ENCODE data around the gene ERBB2. TPM values are rescaled to one million over a fixed set of nuclear protein-coding genes. Genes with fewer than 3 reads are reported as not detected.

Gene ERBB2
- total and polyA plus RNA-seq, 2 of the 13 experiments (the other 11 are each of a cell fraction or from before 2014, with no cell fraction given): 57.7 to 64.1 TPM

- TF ChIP-seq RERE (CRISPR knock-in tag; IDR thresholded peaks at IDR 0.05; ENCODE audit: low read depth) (no peak), PAX8 (CRISPR knock-in tag; IDR thresholded peaks at IDR 0.05; ENCODE audit: borderline replicate concordance) (no peak), ZNF337 (CRISPR knock-in tag; IDR thresholded peaks at IDR 0.05; ENCODE audit: borderline replicate concordance, low read depth) (no peak), RARG (CRISPR knock-in tag; IDR thresholded peaks at IDR 0.05; ENCODE audit: low read depth) (no peak), ZSCAN22 (CRISPR knock-in tag; IDR thresholded peaks at IDR 0.05) (no peak), NBN (conservative IDR thresholded peaks at IDR 0.05) (no peak), RELA (CRISPR knock-in tag; IDR thresholded peaks at IDR 0.05) (no peak), ZNF574 (CRISPR knock-in tag; IDR thresholded peaks at IDR 0.05) (peak; percentile 54), NAIF1 (CRISPR knock-in tag; IDR thresholded peaks at IDR 0.05; ENCODE audit: borderline replicate concordance) (no peak), ZNF605 (CRISPR knock-in tag; IDR thresholded peaks at IDR 0.05) (no peak), CREBL2 (CRISPR knock-in tag; IDR thresholded peaks at IDR 0.05; ENCODE audit: borderline replicate concordance) (no peak), ZEB1 (IDR thresholded peaks at IDR 0.05; ENCODE audit: insufficient replicate concordance, low read depth) (no peak), ZNF644 (CRISPR knock-in tag; IDR thresholded peaks at IDR 0.05; ENCODE audit: low read depth) (no peak), PPARG (CRISPR knock-in tag; conservative IDR thresholded peaks at IDR 0.05) (peak; percentile 71), THYN1 (CRISPR knock-in tag; IDR thresholded peaks at IDR 0.05; ENCODE audit: borderline replicate concordance, low read depth) (no peak)
- TF ChIP-seq, protein P1, sequence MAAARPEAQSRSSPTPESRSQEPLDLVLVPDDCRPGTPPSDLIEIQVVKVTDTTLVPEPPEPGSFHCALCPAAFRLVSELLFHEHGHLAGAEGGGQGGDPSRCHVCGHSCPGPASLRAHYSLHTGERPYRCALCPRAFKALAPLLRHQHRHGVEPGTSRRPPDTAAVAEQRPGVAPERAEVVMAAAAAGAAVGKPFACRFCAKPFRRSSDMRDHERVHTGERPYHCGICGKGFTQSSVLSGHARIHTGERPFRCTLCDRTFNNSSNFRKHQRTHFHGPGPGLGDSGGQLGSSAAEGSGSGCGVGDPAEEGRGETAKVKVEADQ (CRISPR knock-in tag; IDR thresholded peaks at IDR 0.05; ENCODE audit: borderline replicate concordance): no peak
- TF ChIP-seq, protein P2, sequence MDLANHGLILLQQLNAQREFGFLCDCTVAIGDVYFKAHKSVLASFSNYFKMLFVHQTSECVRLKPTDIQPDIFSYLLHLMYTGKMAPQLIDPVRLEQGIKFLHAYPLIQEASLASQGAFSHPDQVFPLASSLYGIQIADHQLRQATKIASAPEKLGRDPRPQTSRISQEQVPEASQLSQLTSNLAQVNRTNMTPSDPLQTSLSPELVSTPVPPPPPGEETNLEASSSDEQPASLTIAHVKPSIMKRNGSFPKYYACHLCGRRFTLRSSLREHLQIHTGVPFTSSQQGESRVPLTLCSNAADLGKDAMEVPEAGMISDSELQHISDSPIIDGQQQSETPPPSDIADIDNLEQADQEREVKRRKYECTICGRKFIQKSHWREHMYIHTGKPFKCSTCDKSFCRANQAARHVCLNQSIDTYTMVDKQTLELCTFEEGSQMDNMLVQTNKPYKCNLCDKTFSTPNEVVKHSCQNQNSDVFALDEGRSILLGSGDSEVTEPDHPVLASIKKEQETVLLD (CRISPR knock-in tag; IDR thresholded peaks at IDR 0.05; ENCODE audit: low read depth): no peak
These were observed 46.1 kb upstream of the ERBB2 start (continued) for GRCh38 chr17:39653662-39654331.
